SK-N-SH (cell line): ENCODE measurements around the gene ZNF486. TPM values are rescaled to one million over a fixed set of nuclear protein-coding genes. Genes with fewer than 3 reads are reported as not detected.

Experiments
- CTCF ChIA-PET: fragments of 300-600, 350-600 bp; formaldehyde crosslinking; extraction: SDS; loops from one replicate; lab custom pipeline; 2021; lab: Yijun Ruan, JAX
- POLR2A ChIA-PET: fragments of 350-600 bp; sonication (Branson Sonifier 250); formaldehyde crosslinking; extraction: SDS; loops from one replicate; lab custom pipeline; 2020; ENCODE audit warnings: antibody characterized with exemption, inconsistent platforms; lab: Yijun Ruan, JAX
- DNase-seq: peaks from one replicate; pipeline ENCODE4 v3.0.0; 2012
- H2AFZ ChIP-seq: fragments of 200-600 bp; sonication (generic); 2 replicates; pipeline ENCODE4 v1.8.1; 2016; ENCODE audit warnings: antibody characterized with exemption, mild to moderate bottlenecking, low read depth
- H3F3A ChIP-seq: fragments of 200-600 bp; sonication (generic); replicated peaks from 2 replicates; pipeline ENCODE3; 2016; ENCODE audit warnings: antibody characterized with exemption, mild to moderate bottlenecking; ENCODE audit not compliant: insufficient read depth
- H3K27ac ChIP-seq, 2 experiments: fragments of 200-500 bp in 1 of 2; fragments of 200-600 bp in 1 of 2; sonication (Bioruptor generic) in 1 of 2; sonication (generic), shearing (Covaris generic) in 1 of 2; 2 replicates each; pipeline versions ENCODE4 v1.5.1 to v1.6.1; 2014 to 2016; ENCODE audit warnings: low read depth in 2 of 2, inconsistent platforms in 1 of 2, low read length in 1 of 2, mild to moderate bottlenecking in 1 of 2, mixed read lengths in 1 of 2
- H3K27me3 ChIP-seq: fragments of 200-600 bp; sonication (generic), shearing (Covaris generic); 2 replicates; pipeline ENCODE4 v1.6.1; 2016; ENCODE audit warnings: mixed run types; ENCODE audit not compliant: insufficient read depth
- H3K36me3 ChIP-seq, 2 experiments: fragments of 200-500 bp in 1 of 2; fragments of 200-600 bp in 1 of 2; sonication (Bioruptor generic) in 1 of 2; sonication (generic) in 1 of 2; replicated peaks in 1 of 2; 2 replicates each; pipeline versions ENCODE3 to v1.5.1; 2014 to 2016; ENCODE audit warnings: low read length in 1 of 2, mild to moderate bottlenecking in 1 of 2; ENCODE audit not compliant: insufficient read depth in 2 of 2, control insufficient read depth in 1 of 2
- H3K4me1 ChIP-seq, 2 experiments: fragments of 200-500 bp in 1 of 2; fragments of 200-600 bp in 1 of 2; sonication (Bioruptor generic) in 1 of 2; sonication (generic), shearing (Covaris generic) in 1 of 2; 2 replicates each; pipeline versions ENCODE4 v1.5.1 to v1.6.1; 2014 to 2016; ENCODE audit warnings: low read depth in 1 of 2, low read length in 1 of 2, mixed run types in 1 of 2; ENCODE audit not compliant: insufficient read depth in 2 of 2, control insufficient read depth in 1 of 2
- H3K4me2 ChIP-seq: fragments of 200-600 bp; sonication (generic), shearing (Covaris generic); 2 replicates; pipeline ENCODE4 v1.6.1; 2017; ENCODE audit warnings: mixed run types
- H3K4me3 ChIP-seq, 2 experiments: fragments of 200-500 bp in 1 of 2; fragments of 200-600 bp in 1 of 2; sonication (Bioruptor generic) in 1 of 2; sonication (generic), shearing (Covaris generic) in 1 of 2; 2 replicates each; pipeline versions ENCODE4 v1.5.1 to v1.8.1; 2014 to 2016; ENCODE audit warnings: low read depth in 2 of 2, inconsistent platforms in 1 of 2, low read length in 1 of 2, mild to moderate bottlenecking in 1 of 2, mixed read lengths in 1 of 2, moderate library complexity in 1 of 2
- H3K79me2 ChIP-seq: fragments of 200-600 bp; sonication (generic); 2 replicates; pipeline ENCODE4 v1.8.1; 2017; ENCODE audit warnings: mild to moderate bottlenecking; ENCODE audit not compliant: insufficient read depth
- H3K9ac ChIP-seq: fragments of 200-600 bp; sonication (generic); 2 replicates; pipeline ENCODE4 v1.6.1; 2017; ENCODE audit warnings: mixed run types
- H3K9me2 ChIP-seq: fragments of 200-600 bp; sonication (generic); 2 replicates; pipeline ENCODE4 v1.6.1; 2017; ENCODE audit warnings: mixed run types
- H3K9me3 ChIP-seq: fragments of 200-600 bp; sonication (generic); 2 replicates; pipeline ENCODE4 v1.6.1; 2017; ENCODE audit warnings: mixed run types, mild to moderate bottlenecking, moderate library complexity
- H4K20me1 ChIP-seq: fragments of 200-600 bp; sonication (generic); 2 replicates; pipeline ENCODE4 v1.6.1; 2017; ENCODE audit warnings: mild to moderate bottlenecking, mixed run types; ENCODE audit not compliant: insufficient read depth
- CHD2 ChIP-seq: fragments of 150-350 bp; IDR thresholded peaks from 2 replicates; pipeline ENCODE4 v1.6.1; 2018; ENCODE audit warnings: low read length; ENCODE audit not compliant: partially characterized antibody
- EP300 ChIP-seq, 2 experiments: IDR thresholded peaks; 2 replicates each; pipeline versions ENCODE4 v1.4.0 to v1.6.1; 2012; ENCODE audit warnings: borderline replicate concordance in 1 of 2, low read depth in 1 of 2, low read length in 1 of 2
- EZH2phosphoT487 ChIP-seq: fragments of 200-600 bp; sonication (generic); IDR thresholded peaks from 2 replicates; pipeline ENCODE4 v1.6.1; 2017; ENCODE audit warnings: low read depth, mixed run types, mild to moderate bottlenecking, antibody characterized with exemption, moderate library complexity, borderline replicate concordance
- FOSL2 ChIP-seq: IDR thresholded peaks from 2 replicates; pipeline ENCODE4 v1.4.0; 2012; ENCODE audit warnings: low read depth, mild to moderate bottlenecking, moderate library complexity, borderline replicate concordance
- FOXJ3 ChIP-seq: sonication (generic); formaldehyde crosslinking; IDR thresholded peaks from 2 replicates; pipeline ENCODE4 v1.5.1; 2020; ENCODE audit warnings: mild to moderate bottlenecking, missing genetic modification reagents
- FOXM1 ChIP-seq: IDR thresholded peaks from 2 replicates; pipeline ENCODE4 v1.4.0; 2012; ENCODE audit warnings: low read depth, mild to moderate bottlenecking
- GABPA ChIP-seq: IDR thresholded peaks from 2 replicates; pipeline ENCODE4 v1.4.0; 2012; ENCODE audit warnings: low read depth, mild to moderate bottlenecking
- MEF2A ChIP-seq: IDR thresholded peaks from 2 replicates; pipeline ENCODE4 v1.4.0; 2012; ENCODE audit warnings: low read depth, borderline replicate concordance
- MXI1 ChIP-seq: IDR thresholded peaks from 2 replicates; pipeline ENCODE4 v1.6.1; 2012; ENCODE audit warnings: mild to moderate bottlenecking, low read depth, low read length, improper control_type of control experiment
- NRF1 ChIP-seq: IDR thresholded peaks from 2 replicates; pipeline ENCODE4 v1.6.1; 2012; ENCODE audit warnings: low read depth, mild to moderate bottlenecking, low read length
- POLR2AphosphoS5 ChIP-seq: IDR thresholded peaks from 2 replicates; pipeline ENCODE4 v1.6.1; 2012; ENCODE audit warnings: low read depth, low read length
- RAD21 ChIP-seq: IDR thresholded peaks from 2 replicates; pipeline ENCODE4 v1.6.1; 2012; ENCODE audit warnings: mild to moderate bottlenecking, low read length
- RFX5 ChIP-seq: IDR thresholded peaks from 2 replicates; pipeline ENCODE4 v1.6.1; 2012; ENCODE audit warnings: mild to moderate bottlenecking, improper control_type of control experiment, low read length
- RXRA ChIP-seq: IDR thresholded peaks from 2 replicates; pipeline ENCODE4 v1.4.0; 2012; ENCODE audit warnings: low read depth, mild to moderate bottlenecking, borderline replicate concordance
- SIN3A ChIP-seq: IDR thresholded peaks from 2 replicates; pipeline ENCODE4 v1.6.1; 2012; ENCODE audit warnings: low read depth, mild to moderate bottlenecking, low read length, moderate library complexity, borderline replicate concordance
- SMC3 ChIP-seq: IDR thresholded peaks from 2 replicates; pipeline ENCODE4 v1.6.1; 2012; ENCODE audit warnings: low read depth, low read length, improper control_type of control experiment
- TAF1 ChIP-seq: IDR thresholded peaks from 2 replicates; pipeline ENCODE4 v1.6.1; 2012; ENCODE audit warnings: low read depth, mild to moderate bottlenecking, low read length, moderate library complexity, borderline replicate concordance
- TCF12 ChIP-seq: IDR thresholded peaks from 2 replicates; pipeline ENCODE4 v1.4.0; 2012
- TEAD4 ChIP-seq: IDR thresholded peaks from 2 replicates; pipeline ENCODE4 v1.4.0; 2012; ENCODE audit warnings: mild to moderate bottlenecking, borderline replicate concordance; ENCODE audit not compliant: insufficient read depth
- WGBS: methylation state at CpG from one replicate; pipeline ENCODE4 v1.1.6; 2017; ENCODE audit warnings: low lambda C conversion rate; 5-methylcytosine and 5-hydroxymethylcytosine counted together
- polyA plus RNA-seq, 3 experiments: library from polyadenylated mRNA; depleted of rRNA; stranded (reverse); fragments of >200 nt; gene quantifications; 2 replicates each; pipeline ENCODE4 v1.2.3, GENCODE V29; 2012
- TF ChIP-seq, protein P1 (sequence below): fragments of 200-600 bp; sonication (generic); IDR thresholded peaks from 2 replicates; pipeline ENCODE4 v1.6.1; 2017; ENCODE audit warnings: antibody characterized with exemption, mild to moderate bottlenecking, moderate library complexity
- TF ChIP-seq, protein P2 (sequence below): IDR thresholded peaks from 2 replicates; pipeline ENCODE4; 2012
- TF ChIP-seq, protein P3 (sequence below): IDR thresholded peaks from 2 replicates; pipeline ENCODE4 v1.4.0; 2012; ENCODE audit warnings: low read depth
- TF ChIP-seq, protein P4 (sequence below): IDR thresholded peaks from 2 replicates; pipeline ENCODE4 v1.4.0; 2012; ENCODE audit warnings: low read depth, borderline replicate concordance
- TF ChIP-seq, protein P5 (sequence below): IDR thresholded peaks from 2 replicates; pipeline ENCODE4 v1.4.0; 2012; ENCODE audit warnings: low read depth, borderline replicate concordance
- TF ChIP-seq, protein P6 (sequence below): fragments of 150-350 bp; IDR thresholded peaks from 2 replicates; pipeline ENCODE4 v1.6.1; 2016; ENCODE audit warnings: mild to moderate bottlenecking, low read depth, low read length

ZNF486 gene
- polyA plus RNA-seq (2012; rRNA removed) = 2.0 and 3.0 TPM in 2 replicates
- 2.6 TPM in 2 replicates for polyA plus RNA-seq (2012; cell fraction: cytosol; rRNA removed)
- polyA plus RNA-seq (2012; cell fraction: nucleus; rRNA removed) = 0.80 and 1.8 TPM in 2 replicates

DNA sequence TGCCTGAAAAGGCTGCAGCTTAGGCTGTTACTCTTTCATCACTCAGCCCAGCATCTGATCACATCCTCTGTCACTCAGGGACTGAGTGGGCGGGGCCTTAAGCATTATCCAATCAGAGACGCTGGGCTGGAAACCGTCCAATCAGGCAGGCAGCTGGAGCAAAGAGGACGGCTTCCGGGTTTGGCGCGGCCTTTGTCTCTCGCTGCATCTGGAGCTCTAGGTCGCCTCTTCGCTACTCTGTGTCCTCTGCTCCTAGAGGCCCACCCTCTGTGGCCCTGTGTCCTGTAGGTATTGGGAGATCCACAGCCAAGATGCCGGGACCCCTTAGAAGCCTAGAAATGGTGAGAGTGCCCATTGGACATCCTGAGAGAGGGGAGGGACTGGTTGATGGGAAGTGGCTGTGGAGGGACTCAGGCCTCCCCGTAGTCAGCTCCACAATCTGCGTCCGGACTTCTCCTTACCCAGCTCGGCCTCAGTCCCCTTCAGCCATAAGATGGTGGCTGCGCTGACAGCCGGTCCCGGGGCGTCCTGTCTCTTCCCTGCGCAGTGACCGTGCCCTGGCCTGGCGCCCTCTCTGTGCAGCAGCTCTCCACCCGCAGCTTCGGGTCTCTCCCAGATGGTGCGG lies at the start of gene ZNF486:
ZNF486 (plus strand) TSS at position 195 of the 625 bp plus-strand sequence; CDS start at position 312, 117 bp downstream.
- POLR2A ChIA-PET = interaction anchor here (0.6 to 1.8 kb wide), 11 partner anchors 11 to 494 kb away, joined by 3 to 6 read pairs (median 3); partner anchors contain the start of genes ZNF253, ZNF626 and ZNF90
- CTCF ChIA-PET = interaction anchor here (0.8 kb wide), 1 partner anchor 193 kb away, joined by 3 read pairs; no protein-coding TSS in a partner anchor
- TF ChIP-seq EP300 (IDR thresholded peaks at IDR 0.05; ENCODE audit: borderline replicate concordance in 1 of 2, low read depth in 1 of 2, low read length in 1 of 2) (no peak), SMC3 (no peak), MEF2A (no peak), EZH2phosphoT487 (no peak), RFX5 (no peak), CHD2 (no peak), TAF1 (peak; percentile 26; the same call in 1 of the 2 replicates), RXRA (no peak), POLR2AphosphoS5 (peak; percentile 84; the same call in 1 of the 2 replicates), GABPA (peak; percentile 44; the same call in 1 of the 2 replicates), FOSL2 (no peak), TCF12 (no peak), FOXM1 (no peak), SIN3A (peak; percentile 70; the same call in 1 of the 2 replicates), MXI1 (peak; percentile 39; the same call in 1 of the 2 replicates), FOXJ3 (CRISPR knock-in tag) (no peak), RAD21 (no peak), NRF1 (0 out of 2 replicates have a peak, but pooled peaks have one; percentile 3), TEAD4 (no peak)
- TF ChIP-seq, protein P1, sequence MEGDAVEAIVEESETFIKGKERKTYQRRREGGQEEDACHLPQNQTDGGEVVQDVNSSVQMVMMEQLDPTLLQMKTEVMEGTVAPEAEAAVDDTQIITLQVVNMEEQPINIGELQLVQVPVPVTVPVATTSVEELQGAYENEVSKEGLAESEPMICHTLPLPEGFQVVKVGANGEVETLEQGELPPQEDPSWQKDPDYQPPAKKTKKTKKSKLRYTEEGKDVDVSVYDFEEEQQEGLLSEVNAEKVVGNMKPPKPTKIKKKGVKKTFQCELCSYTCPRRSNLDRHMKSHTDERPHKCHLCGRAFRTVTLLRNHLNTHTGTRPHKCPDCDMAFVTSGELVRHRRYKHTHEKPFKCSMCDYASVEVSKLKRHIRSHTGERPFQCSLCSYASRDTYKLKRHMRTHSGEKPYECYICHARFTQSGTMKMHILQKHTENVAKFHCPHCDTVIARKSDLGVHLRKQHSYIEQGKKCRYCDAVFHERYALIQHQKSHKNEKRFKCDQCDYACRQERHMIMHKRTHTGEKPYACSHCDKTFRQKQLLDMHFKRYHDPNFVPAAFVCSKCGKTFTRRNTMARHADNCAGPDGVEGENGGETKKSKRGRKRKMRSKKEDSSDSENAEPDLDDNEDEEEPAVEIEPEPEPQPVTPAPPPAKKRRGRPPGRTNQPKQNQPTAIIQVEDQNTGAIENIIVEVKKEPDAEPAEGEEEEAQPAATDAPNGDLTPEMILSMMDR = no peak
- TF ChIP-seq, protein P2, sequence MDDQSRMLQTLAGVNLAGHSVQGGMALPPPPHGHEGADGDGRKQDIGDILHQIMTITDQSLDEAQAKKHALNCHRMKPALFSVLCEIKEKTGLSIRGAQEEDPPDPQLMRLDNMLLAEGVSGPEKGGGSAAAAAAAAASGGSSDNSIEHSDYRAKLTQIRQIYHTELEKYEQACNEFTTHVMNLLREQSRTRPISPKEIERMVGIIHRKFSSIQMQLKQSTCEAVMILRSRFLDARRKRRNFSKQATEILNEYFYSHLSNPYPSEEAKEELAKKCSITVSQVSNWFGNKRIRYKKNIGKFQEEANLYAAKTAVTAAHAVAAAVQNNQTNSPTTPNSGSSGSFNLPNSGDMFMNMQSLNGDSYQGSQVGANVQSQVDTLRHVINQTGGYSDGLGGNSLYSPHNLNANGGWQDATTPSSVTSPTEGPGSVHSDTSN = peak; percentile 98
- TF ChIP-seq, protein P3, sequence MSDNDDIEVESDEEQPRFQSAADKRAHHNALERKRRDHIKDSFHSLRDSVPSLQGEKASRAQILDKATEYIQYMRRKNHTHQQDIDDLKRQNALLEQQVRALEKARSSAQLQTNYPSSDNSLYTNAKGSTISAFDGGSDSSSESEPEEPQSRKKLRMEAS = no peak
- TF ChIP-seq, protein P4, sequence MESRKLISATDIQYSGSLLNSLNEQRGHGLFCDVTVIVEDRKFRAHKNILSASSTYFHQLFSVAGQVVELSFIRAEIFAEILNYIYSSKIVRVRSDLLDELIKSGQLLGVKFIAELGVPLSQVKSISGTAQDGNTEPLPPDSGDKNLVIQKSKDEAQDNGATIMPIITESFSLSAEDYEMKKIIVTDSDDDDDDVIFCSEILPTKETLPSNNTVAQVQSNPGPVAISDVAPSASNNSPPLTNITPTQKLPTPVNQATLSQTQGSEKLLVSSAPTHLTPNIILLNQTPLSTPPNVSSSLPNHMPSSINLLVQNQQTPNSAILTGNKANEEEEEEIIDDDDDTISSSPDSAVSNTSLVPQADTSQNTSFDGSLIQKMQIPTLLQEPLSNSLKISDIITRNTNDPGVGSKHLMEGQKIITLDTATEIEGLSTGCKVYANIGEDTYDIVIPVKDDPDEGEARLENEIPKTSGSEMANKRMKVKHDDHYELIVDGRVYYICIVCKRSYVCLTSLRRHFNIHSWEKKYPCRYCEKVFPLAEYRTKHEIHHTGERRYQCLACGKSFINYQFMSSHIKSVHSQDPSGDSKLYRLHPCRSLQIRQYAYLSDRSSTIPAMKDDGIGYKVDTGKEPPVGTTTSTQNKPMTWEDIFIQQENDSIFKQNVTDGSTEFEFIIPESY = no peak
- TF ChIP-seq, protein P5, sequence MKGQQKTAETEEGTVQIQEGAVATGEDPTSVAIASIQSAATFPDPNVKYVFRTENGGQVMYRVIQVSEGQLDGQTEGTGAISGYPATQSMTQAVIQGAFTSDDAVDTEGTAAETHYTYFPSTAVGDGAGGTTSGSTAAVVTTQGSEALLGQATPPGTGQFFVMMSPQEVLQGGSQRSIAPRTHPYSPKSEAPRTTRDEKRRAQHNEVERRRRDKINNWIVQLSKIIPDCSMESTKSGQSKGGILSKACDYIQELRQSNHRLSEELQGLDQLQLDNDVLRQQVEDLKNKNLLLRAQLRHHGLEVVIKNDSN = no peak
- TF ChIP-seq, protein P6, sequence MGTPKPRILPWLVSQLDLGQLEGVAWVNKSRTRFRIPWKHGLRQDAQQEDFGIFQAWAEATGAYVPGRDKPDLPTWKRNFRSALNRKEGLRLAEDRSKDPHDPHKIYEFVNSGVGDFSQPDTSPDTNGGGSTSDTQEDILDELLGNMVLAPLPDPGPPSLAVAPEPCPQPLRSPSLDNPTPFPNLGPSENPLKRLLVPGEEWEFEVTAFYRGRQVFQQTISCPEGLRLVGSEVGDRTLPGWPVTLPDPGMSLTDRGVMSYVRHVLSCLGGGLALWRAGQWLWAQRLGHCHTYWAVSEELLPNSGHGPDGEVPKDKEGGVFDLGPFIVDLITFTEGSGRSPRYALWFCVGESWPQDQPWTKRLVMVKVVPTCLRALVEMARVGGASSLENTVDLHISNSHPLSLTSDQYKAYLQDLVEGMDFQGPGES = peak; percentile 70; the same call in 1 of the 2 replicates

More for the DNA sequence above, at the start of gene ZNF486:
- Histone ChIP-seq H4K20me1 (no peaks in the 10 kb centered on the region), H3K4me3 (peak within 1 kb of the TSS; percentile 72 to 95), H3K27ac (peak within 1 kb of the TSS; percentile 75 to 77), H3F3A (peaks cover 6% of the 10 kb centered on the region), H3K9ac (peak within 1 kb of the TSS; percentile 87), H3K4me1 (no peaks in the 10 kb centered on the region; a peak in 1 of 4 replicates), H3K9me3 (no peaks in the 10 kb centered on the region; the same call in 1 of the 2 replicates), H3K79me2 (peaks cover 48% of the 10 kb centered on the region), H3K4me2 (peak within 1 kb of the TSS; percentile 82), H3K36me3 (peaks cover 0 to 27% of the 10 kb centered on the region in 2 experiments), H3K27me3 (no peaks in the 10 kb centered on the region), H3K9me2 (no peaks in the 10 kb centered on the region), H2AFZ (peak within 1 kb of the TSS; percentile 89)
- peak; percentile 85 for DNase-seq
- WGBS = 2% methylated on average over 18 of the region's 25 CpGs
